HuH-7 (cell line): Measurements from ENCODE around the gene ADAMTS18.
"Not testable (repeated sequence)": the region's sequence is repeated elsewhere in the genome, so short reads cannot be mapped to it uniquely, and the experiment has no call there.

ENCODE experiments used
- DNase-seq: peaks from one replicate; pipeline ENCODE4 v3.0.0; 2011; ENCODE audit warnings: low spot score

The ADAMTS18 gene

DNA sequence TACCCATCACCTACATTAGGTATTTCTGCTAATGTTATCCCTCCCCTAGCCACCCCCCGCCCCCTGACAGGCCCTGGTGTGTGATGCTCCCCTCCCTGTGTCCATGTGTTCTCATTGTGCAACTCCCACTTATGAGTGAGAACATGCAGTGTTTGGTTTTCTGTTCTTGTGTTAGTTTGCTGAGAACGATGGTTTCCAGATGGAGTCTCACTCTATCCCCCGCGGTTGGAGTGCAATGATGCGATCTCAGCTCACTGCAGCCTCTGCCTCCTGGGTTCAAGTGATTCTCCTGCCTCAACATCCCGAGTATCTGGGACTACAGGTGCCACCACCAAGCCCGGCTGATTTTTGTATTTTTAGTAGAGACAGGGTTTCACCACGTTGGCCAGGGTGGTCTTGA lies 155.5 kb downstream of the ADAMTS18 start:
- not testable (repeated sequence) for DNase-seq

DNA sequence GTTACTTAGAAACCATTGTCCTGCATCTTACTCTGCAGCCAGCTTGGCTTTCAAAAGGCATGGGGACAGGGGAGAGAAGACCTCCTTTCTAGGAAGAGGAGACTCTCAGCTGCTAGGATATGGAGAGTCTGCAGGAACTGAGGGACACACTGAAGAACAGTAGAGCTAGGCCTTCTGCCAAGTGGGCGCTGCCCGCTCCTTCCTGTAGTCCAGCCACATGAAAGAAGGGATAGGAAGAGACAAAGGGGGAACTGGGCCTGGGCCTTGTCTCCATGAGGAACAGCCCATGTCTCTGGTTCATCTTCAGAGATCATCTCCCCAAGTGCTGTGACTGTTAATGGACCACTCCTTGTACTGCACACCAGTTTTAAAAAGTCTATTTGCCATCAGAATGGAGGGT lies 157.3 kb downstream of the ADAMTS18 start:
- DNase-seq: no peak

DNA sequence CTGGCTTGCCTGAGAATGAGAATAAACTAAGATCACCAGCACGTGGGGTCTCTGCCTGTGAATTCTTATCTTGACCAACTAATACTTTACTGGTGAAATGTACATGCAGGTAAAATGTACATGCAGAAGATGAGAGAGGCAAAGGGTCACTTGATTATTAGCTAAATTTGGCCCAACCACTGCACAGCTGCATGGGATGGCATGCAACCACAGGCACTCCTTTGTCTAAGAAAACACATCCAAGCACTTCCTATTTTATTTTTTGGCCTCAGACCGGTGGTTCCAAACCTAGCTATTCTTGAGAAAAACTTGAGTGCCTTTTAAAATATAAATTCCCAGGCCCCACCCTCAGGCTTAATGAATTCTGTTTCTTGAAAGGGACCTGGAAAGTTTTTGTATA lies 157.7 kb downstream of the ADAMTS18 start:
- no peak for DNase-seq

DNA sequence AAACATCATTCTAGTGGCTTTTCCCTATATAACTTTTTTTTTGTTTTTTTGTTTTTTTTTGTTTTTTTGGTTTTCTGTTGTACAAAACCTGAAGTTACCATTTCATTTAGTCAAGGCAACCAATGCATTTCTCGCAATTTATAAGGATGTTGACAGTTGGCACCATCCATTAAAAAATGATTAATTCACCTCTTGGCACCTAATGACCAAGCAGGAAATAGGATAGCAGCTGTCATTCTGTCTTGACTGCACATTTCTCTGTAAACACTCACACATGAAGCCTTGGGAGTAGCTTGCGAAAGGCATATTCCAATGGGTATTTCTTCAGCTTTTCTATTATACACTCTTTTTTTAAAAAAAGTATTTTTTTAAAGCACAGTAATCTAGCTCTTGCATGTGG lies 158.2 kb downstream of the ADAMTS18 start:
- DNase-seq: no peak

DNA sequence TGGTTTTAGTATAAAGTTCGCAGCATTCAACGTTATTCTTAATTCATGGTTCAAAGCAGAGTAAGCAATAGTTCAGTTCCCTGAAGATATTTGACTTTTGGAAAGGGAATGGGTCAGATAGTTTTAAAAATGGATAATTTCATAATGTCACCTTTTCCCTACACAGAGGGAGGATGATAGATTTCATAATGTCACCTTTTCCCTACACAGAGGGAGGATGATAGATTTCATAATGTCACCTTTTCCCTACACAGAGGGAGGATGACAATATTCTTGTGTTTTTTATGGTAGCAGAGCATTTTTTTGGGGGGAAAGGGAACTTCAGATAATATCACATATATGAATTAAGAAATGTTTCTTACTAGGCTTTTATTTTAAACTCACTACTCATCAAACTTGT lies 159.5 kb downstream of the ADAMTS18 start:
- not testable (repeated sequence) for DNase-seq

DNA sequence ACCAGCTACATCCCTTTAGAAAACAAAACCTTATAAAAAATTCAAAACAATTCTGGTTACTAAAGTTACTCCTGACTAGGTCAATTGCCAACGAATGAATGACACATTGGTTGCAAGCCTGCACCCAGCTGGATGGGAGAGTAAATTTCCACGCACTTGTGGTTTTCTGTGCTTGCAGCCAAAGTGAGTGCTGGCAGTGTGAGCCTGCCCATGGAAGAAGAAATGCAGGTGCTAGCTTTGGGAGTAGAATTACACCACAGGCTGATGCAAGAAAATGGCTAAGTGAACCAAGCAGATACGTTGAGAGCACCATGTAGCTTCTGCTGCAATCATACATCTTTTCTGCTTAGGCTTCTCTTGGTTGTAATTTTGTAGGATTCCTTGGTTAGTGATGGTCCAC lies 161.0 kb downstream of the ADAMTS18 start:
- no peak for DNase-seq

DNA sequence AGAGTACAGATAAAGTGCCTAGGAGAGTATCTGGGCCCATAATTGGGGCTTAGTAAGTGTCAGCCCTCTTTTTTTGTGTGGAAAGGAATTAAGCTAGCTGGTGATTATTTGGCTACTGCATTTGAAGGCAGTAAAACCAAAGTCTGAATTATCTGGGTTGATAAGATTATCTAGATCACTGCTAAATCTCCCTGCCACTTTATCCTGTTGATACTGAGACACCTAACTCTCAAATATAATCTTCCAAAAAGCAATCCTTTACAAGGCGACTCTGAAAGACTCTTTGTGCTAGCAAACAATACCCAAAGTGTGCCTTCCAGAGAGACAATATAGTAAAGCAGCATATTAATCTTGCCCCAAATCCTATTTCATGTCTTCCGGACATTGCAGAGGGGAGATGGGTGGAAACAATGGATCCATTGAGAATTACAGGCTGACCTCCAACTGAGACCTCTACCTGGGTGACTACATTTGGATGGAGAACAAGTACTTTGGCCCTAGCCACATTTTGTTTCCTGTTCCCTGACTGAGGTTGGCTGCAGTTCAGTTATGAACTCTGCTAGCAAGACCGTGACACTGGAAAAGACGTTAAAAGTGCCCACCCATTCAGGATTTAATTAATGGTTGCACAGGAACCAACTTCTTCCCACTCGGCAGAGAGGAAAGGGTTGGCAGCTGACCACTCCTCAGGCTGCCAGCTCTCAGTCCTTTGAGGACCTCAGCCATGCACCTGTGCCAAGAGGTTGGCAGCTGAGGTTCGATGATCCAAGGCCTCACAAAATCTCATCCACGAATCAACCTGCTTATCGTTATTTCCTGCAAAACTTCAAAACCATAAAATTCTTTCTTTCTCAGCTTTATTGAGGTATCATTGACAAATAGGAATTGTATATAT lies 163.1 kb downstream of the ADAMTS18 start:
- DNase-seq: peak; percentile 15

DNA sequence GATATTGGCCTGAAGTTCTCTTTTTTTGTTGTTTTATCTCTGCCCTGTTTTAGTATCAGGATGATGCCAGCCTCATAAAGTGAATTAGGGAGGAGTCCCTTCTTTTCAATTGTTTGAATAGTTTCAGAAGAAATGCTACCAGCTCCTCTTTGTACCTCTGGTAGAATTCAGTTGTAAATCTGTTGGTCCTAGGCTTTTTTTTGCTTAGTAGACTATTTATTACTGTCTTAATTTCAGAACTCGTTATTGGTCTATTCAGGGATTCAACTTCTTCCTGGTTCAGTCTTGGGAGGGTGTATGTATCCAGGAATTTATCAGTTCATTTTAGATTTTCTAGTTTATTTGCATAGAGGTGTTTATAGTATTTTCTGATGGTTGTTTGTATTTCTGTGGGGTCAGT lies 168.6 kb downstream of the ADAMTS18 start:
- not testable (repeated sequence) for DNase-seq

DNA sequence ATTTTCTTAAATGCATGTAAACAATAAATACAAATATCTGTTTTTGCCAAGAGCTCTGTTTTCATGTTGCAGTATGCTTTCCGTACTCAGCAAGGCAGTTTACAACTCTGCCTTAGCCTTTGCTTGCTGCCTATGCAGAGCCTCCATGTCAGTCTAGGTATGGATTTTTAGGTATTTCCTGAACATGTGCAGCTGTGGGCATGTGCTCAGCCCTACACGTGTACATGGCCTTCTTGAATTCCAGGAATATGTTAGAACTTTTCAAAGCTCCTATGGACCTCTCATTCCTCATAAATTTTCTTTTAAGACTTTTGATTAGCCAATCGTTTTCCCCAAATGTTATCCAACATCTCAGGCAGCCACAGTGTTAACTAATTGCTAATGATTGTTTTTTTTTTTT lies 171.9 kb downstream of the ADAMTS18 start:
- DNase-seq: no peak

DNA sequence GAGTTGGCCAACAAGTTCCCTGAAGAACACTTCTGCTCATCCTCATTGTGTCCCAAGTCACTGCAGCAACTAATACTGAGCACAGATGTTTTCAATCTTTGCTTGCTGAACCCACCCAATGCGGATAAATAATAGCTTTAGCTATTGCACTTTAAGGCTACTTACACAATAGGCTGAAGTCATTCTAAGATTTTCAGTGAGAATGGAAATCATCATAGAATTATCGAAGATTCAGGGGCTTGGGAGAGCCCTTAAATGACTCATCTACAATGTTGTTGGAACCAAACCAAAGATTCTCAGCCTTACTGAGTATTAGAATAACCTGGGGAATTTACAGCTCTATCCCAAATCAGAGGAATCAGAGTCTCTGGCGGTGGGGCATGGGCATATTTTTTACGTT lies 184.4 kb downstream of the ADAMTS18 start:
- no peak for DNase-seq

DNA sequence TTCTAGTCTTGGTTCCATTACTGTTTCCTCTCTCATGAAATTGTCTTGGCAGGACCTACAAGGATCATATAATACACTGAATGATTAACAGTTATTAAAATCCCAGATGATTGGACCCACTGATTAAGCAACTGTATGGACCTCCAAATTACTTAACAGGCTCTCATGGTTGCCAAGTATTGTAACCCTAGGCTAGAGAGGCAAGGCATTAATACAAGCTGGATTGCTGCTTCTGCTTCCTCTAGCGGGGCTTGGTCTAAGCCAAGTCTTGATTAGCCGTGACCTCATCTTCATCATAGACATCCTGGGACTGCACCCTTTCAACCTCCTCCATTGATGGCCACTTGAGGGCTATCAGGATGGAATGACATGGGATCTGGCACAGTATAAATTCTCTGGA lies 188.7 kb downstream of the ADAMTS18 start:
- DNase-seq: no peak

DNA sequence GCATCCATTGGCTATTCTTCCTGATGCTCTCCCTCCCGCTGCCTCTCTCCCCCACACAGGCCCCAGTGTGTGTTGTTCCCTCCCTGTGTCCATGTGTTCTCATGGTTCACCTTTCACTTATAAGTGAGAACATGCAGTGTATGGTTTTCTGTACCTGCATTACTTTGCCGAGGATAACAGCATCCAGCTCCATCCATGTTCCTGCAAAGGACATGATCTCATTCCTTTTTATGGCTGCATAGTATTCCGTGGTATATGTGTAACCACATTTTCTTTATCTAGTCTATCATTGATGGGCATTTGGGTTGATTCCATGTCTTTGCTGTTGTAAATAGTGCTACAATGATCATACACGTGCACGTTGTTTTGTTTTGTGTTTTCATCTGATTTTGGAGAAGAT lies 192.4 kb downstream of the ADAMTS18 start:
- DNase-seq: not testable (repeated sequence)

DNA sequence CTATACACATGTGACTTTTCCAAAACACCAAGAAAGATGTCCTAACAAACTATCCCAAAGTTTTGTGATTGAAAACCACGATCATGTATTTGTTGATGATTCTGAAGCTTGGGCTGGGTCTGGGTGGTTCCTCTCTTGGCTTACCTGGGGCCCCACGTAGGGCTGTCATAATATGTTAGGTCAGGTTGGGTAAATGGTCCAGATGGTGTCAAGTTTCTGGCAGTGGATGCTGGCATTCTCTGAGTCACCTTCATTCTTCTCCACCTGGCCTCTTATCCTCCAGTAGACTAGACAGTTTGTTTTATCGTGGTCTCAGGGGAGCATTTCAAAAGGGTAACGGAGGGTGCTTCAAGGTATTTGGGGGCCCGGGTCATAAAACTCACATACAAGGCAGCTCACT lies 196.2 kb downstream of the ADAMTS18 start:
- no peak for DNase-seq

DNA sequence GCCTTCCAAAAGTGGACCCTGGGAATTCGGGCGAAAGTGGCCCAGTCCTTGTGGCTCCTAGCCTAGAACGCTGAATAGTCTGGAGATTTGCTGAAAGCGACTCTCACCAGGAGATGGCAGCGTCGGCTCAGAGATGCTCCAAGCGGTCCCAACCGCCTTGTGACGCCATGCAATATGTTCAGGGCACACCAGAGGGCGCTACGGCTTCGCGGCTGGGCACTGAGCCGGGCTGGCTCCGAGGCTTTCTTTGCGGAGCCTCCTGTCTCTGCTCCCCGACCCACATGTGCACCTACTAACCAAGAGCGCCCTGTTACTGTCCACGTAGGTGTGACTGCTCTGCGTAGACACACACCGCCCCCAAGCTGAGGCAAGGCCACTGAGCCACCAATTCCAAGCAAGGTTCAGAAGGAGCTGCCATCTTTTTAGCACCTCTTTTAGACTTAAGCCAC lies 198.7 kb downstream of the ADAMTS18 start:
- peak; percentile 76 for DNase-seq

DNA sequence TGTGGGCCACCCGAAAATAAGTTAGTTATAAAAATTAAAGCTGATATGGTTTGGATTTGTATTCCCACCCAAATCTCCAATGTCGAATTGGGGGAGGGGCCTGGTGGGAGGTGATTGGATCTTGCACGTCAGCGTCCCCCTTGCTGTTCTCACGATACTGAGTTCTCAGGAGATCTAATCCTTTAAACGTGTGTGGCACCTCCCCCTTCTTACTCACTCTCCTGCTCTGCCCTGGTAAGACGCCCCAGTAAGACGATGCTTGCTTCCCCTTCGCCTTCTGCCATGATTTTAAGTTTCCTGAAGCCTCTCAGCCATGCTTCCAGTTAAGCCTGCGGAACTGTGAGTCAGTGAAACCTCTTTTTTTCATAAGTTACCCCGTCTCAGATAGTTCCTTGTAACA lies 200.2 kb downstream of the ADAMTS18 start:
- no peak for DNase-seq

DNA sequence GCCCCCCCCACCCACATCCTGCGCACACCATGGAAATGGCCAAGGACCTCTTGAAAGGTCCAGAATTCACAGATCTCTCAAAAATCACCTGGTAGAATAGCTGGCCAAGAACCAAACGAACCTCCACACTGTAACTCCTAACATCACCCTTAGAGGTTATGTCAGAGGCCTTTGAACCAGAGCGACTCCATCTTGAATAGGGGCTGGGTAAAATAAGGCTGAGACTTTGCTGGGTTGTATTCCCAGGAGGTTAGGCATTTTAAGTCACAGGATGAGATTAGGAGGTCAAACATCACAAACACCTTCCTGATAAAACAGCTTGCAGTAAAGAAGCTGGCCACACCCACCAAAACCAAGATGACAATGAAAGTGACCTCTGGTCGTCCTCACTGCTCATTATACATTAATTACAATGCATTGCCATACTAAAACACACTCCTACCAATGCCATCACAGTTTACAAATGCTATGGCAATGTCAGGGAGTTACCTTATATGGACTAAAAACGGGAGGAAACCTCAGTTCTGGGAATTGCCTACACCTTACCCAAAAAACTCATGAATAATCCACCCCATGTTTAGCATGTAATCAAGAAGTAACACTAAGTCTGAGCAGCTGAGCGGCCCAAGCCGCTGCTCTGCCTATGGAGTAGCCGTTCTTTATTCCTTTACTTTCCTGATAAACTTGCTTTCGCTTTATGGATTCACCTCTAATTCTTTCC lies 200.9 kb downstream of the ADAMTS18 start:
- DNase-seq: no peak
